Prostate gland (tissue), 2 donors: ENCODE measurements around the gene AFF4. TPM values are rescaled to one million over a fixed set of nuclear protein-coding genes. Genes with fewer than 3 reads are reported as not detected.
"Not testable (repeated sequence)": the region's sequence is repeated elsewhere in the genome, so short reads cannot be mapped to it uniquely, and the experiment has no call there.

ENCODE experiments used
- DNase-seq: peaks from one replicate; pipeline ENCODE4 v3.0.0-alpha.2; 2019; ENCODE audit warnings: low spot score
- H3K27ac ChIP-seq, 2 donors: fragments of 200-600 bp; sonication (generic); 2 replicates each; pipeline ENCODE4 v1.5.1; 2017 to 2019
- H3K27me3 ChIP-seq: fragments of 200-600 bp; sonication (generic); replicated peaks from 2 replicates; pipeline ENCODE4 v1.5.1; 2019; ENCODE audit not compliant: insufficient read depth
- H3K36me3 ChIP-seq, 2 donors: fragments of 200-600 bp; sonication (generic); 1 replicate in 1 of 2; 2 replicates in 1 of 2; pipeline versions ENCODE4 v1.5.1 to v1.8.1; 2017 to 2019
- H3K4me1 ChIP-seq: fragments of 200-600 bp; sonication (generic); replicated peaks from 2 replicates; pipeline ENCODE4 v1.5.1; 2019
- H3K4me3 ChIP-seq, 2 donors: fragments of 200-600 bp; sonication (generic); 2 replicates each; pipeline ENCODE4 v1.5.1; 2017 to 2019
- H3K9me3 ChIP-seq: fragments of 200-600 bp; sonication (generic); 2 replicates; pipeline ENCODE4 v1.5.1; 2017
- POLR2A ChIP-seq: fragments of 450-650 bp; IDR thresholded peaks from one replicate; pipeline ENCODE4 v1.6.1; 2016; ENCODE audit warnings: antibody characterized with exemption, mild to moderate bottlenecking
- POLR2AphosphoS5 ChIP-seq: sonication (generic); formaldehyde crosslinking; IDR thresholded peaks from one replicate; pipeline ENCODE4 v1.6.1; 2017; ENCODE audit warnings: antibody characterized with exemption
- WGBS: methylation state at CpG from one replicate; pipeline ENCODE4 v1.1.5; 2018; 5-methylcytosine and 5-hydroxymethylcytosine counted together
- intact Hi-C: fragments of 100-400 bp; cut with DNase I; formaldehyde crosslinking; loops from one replicate; pipeline ENCODE4 v1.14.2; 2022
- total RNA-seq, 2 donors: library from RNA; depleted of rRNA; stranded (reverse); fragments of >200 nt; gene quantifications; one replicate each; pipeline ENCODE4 v1.1.0, GENCODE V29; 2016
- TF ChIP-seq, protein P1 (sequence below), 4 experiments: fragments of 200-600 bp in 2 of 4; fragments of 450-650 bp in 2 of 4; sonication (generic) in 2 of 4; IDR thresholded peaks; 1 replicate in 3 of 4; 2 replicates in 1 of 4; pipeline ENCODE4 v1.5.1; 2016 to 2019; ENCODE audit warnings: antibody characterized with exemption in 4 of 4, mild to moderate bottlenecking in 2 of 4, moderate library complexity in 2 of 4

AFF4 gene
- total RNA-seq, 2 donors from 2014 or later, result 57.2 to 105 TPM

DNA sequence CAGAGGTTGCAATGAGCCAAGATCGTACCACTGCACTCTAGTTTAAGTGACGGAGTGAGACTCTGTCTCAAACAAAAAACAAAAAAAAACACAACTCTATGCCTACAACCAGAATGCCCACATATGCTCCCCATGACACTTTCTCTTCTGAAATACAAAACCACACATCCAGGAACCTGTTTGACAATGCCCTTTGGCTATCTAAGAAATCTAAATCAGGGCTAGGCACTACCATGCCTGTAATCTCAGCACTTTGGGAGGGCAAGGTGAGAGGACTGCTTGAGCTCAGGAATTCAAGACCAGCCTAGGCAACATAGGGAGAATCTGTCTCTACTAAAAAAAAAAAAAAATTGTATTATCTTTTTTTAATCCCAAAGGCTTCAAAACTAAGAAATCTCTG, 10.6 kb downstream of the AFF4 start:
- TF ChIP-seq, protein P1, sequence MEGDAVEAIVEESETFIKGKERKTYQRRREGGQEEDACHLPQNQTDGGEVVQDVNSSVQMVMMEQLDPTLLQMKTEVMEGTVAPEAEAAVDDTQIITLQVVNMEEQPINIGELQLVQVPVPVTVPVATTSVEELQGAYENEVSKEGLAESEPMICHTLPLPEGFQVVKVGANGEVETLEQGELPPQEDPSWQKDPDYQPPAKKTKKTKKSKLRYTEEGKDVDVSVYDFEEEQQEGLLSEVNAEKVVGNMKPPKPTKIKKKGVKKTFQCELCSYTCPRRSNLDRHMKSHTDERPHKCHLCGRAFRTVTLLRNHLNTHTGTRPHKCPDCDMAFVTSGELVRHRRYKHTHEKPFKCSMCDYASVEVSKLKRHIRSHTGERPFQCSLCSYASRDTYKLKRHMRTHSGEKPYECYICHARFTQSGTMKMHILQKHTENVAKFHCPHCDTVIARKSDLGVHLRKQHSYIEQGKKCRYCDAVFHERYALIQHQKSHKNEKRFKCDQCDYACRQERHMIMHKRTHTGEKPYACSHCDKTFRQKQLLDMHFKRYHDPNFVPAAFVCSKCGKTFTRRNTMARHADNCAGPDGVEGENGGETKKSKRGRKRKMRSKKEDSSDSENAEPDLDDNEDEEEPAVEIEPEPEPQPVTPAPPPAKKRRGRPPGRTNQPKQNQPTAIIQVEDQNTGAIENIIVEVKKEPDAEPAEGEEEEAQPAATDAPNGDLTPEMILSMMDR (IDR thresholded peaks at IDR 0.05), result no peak
- no peak for TF ChIP-seq POLR2AphosphoS5
- no peak for TF ChIP-seq POLR2A
- Histone ChIP-seq H3K36me3 (no peaks in the 10 kb centered on the region), H3K4me1 (no peaks in the 10 kb centered on the region), H3K9me3 (no peaks in the 10 kb centered on the region), H3K27me3 (no peaks in the 10 kb centered on the region), H3K4me3 (no peak overlapping the region), H3K27ac (no peak overlapping the region)
- intact Hi-C loops, result no loop called here
- no peak for DNase-seq
- WGBS, result 85% methylated on average over 2 of the region's 2 CpGs

GRCh38 chr5:132951897-132952296, 11.5 kb downstream of the AFF4 start:
- no peaks in the 10 kb centered on the region for H3K9me3 ChIP-seq
- no peaks in the 10 kb centered on the region for H3K4me1 ChIP-seq
- no peak for DNase-seq
- WGBS, result 90% methylated on average over 2 of the region's 2 CpGs
- H3K27ac ChIP-seq, result no peak overlapping the region
- TF ChIP-seq POLR2A (no peak), POLR2AphosphoS5 (no peak)
- TF ChIP-seq, protein P1 (IDR thresholded peaks at IDR 0.05), result no peak
- intact Hi-C loops, result no loop called here
- H3K4me3 ChIP-seq, result no peak overlapping the region
- no peaks in the 10 kb centered on the region for H3K27me3 ChIP-seq
- no peaks in the 10 kb centered on the region for H3K36me3 ChIP-seq

DNA sequence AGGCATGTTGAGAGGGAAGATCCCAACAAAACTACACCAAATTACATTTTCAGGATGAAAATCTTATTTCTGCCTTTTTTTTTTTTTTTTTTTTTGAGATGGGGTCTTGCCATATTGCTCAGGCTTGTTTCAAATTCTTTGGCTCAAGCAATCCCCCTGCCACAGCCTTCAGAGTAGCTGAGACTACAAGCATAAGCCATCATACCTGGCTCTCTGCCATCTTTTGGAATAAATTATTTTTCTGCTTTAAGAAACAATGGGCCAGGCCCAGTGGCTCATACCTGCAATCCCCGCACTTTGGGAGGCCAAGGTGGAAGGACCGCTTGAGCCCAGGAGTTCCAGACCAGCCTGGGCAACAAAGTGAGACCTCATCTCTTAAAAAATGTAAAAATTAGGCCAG, 14.3 kb downstream of the AFF4 start:
- H3K27me3 ChIP-seq, result no peaks in the 10 kb centered on the region
- no peak overlapping the region for H3K27ac ChIP-seq
- intact Hi-C loops, result no loop called here
- TF ChIP-seq, protein P1 (IDR thresholded peaks at IDR 0.05), result no peak
- no peak for TF ChIP-seq POLR2A
- TF ChIP-seq POLR2AphosphoS5, result no peak
- no peak for DNase-seq
- no peaks in the 10 kb centered on the region for H3K4me1 ChIP-seq
- H3K9me3 ChIP-seq, result no peaks in the 10 kb centered on the region
- 90% methylated on average over 2 of the region's 2 CpGs for WGBS
- no peak overlapping the region for H3K4me3 ChIP-seq
- no peaks in the 10 kb centered on the region for H3K36me3 ChIP-seq

GRCh38 chr5:132947671-132948070, 15.8 kb downstream of the AFF4 start:
- H3K4me1 ChIP-seq, result no peaks in the 10 kb centered on the region
- no peaks in the 10 kb centered on the region for H3K36me3 ChIP-seq
- no peak overlapping the region for H3K27ac ChIP-seq
- TF ChIP-seq, protein P1 (IDR thresholded peaks at IDR 0.05), result no peak
- TF ChIP-seq POLR2A, result no peak
- no peak for TF ChIP-seq POLR2AphosphoS5
- H3K27me3 ChIP-seq, result no peaks in the 10 kb centered on the region
- no peaks in the 10 kb centered on the region for H3K9me3 ChIP-seq
- 33% methylated on average over 2 of the region's 2 CpGs for WGBS
- DNase-seq, result no peak
- no peak overlapping the region for H3K4me3 ChIP-seq
- intact Hi-C loops, result no loop called here

DNA sequence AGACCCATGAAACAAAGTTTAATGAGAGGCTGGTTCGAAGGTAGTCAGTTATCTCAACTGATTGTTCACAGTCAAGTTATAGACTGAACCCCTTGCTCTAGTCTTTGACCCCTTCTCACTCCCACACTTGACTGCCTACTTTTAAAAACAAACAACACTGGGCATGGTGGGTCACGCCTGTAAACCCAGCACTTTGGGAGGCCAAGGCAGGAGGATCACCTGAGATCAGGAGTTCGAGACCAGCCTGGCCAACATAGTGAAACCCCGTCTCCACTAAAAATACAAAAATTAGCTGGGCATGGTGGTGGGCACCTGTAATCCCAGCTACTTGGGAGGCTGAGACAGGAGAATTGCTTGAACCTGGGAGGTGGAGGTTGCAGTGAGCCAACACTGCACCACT, 18.1 kb downstream of the AFF4 start:
- H3K27me3 ChIP-seq, H3K4me3 ChIP-seq, H3K36me3 ChIP-seq, H3K27ac ChIP-seq, H3K4me1 ChIP-seq, intact Hi-C loops, DNase-seq, H3K9me3 ChIP-seq: not testable (repeated sequence)
- 93% methylated on average over 4 of the region's 4 CpGs for WGBS
